GM20431 (cell line): ENCODE measurements around the gene CORO2B.

ENCODE experiments used
- in situ Hi-C: fragments of 300-500 bp; cut with MseI, MboI; formaldehyde crosslinking; loops from one replicate; pipeline ENCODE4 v1.15.0; 2020; ENCODE audit warnings: low sequenced_read_pairs; ENCODE audit not compliant: unreplicated experiment

The CORO2B gene

DNA sequence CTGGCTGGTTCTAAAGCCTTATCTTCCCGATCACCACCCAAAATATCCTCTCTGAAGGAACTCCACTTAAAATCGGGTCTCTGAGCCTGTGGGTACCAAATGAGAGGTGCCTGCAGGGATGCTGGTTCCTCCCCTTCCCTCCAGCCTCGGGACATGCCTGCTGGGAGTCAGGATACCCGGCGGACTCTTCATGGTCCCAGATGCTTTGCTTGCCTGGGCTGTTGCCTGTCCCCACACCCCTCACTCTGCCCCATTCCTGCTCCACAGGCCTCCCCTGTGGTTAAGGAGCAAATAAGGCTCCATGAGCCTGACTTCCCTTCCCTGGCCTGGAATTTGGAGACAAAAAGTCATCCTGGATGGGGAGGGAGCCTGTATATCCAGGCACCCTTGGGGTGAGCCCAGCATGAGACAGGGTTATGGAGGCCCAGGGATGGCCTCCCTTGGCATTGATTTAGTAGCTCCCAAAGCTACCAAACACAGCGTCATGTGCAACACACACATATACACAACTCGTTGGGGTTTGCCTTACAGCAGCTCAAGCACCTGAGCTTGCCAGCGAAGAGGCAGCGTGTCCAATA lies 12.3 kb upstream of the CORO2B start:
- in situ Hi-C loops: loop anchor here (25.0 kb wide), 1 partner anchor 321 kb away; no protein-coding TSS in a partner anchor

DNA sequence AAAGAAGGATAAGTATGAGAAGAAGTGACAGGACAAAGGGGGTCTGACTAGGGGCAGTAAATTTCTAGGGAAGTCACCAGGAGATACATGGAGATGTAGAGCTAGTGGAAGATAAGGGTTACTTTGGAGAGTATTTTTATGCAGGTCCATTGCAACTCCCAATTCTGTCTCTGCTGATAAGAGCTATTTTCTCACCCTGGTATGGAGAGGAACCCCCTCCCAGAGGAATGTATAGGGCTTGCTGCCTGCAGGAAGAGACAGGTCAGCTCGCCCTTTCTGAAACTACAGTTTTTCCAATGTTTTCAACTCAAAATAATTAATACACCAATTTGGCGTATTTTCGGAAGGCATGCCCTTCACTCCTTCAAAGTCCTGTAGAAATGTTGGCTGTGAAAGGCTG lies 11.4 kb upstream of the CORO2B start:
- in situ Hi-C loops: loop anchor here (25.0 kb wide), 1 partner anchor 320 kb away; no protein-coding TSS in a partner anchor

DNA sequence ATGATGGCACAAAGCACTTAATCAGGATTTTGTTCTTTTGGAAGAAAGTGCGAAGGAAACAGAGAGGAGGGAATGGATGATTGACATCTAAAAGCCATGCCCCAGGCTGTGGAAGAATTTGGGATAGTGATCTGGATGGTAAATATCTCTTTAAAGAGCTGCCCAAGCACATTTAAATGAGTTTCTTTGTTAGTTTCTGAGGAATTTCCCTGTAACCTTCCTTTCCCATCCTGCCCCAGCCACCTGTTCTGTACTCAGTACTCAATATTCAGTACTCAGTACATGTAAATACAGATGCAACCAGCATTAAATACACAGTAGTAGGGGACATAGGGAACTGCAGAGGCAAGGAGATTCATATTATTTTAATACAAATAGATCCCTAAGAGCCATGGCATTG lies 7.8 kb upstream of the CORO2B start:
- in situ Hi-C loops: loop anchor here (25.0 kb wide), 1 partner anchor 316 kb away; no protein-coding TSS in a partner anchor

DNA sequence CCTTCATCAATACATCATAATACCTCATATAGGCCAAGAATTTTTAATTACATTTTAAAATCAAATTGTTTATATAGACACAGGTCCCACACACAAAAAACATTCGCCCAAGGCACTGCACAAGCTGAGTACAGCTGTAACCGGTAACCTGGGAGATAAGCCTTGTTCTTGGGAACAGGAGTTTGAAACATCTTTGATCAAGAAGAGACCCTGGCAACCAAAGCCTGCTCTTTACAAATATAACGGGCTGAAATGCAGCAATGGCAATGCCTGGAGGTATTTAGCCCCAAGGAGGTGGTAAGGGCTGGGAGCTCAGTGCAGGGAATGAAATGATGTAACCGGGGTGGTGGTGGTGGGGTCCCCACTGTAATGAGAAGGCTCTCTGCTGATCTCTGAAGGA lies 7.2 kb upstream of the CORO2B start:
- in situ Hi-C loops: loop anchor here (25.0 kb wide), 1 partner anchor 316 kb away; no protein-coding TSS in a partner anchor

- in situ Hi-C loops: loop anchor here (25.0 kb wide), 1 partner anchor 315 kb away; no protein-coding TSS in a partner anchor
Observed at GRCh38 chr15:68572309-68572708, 6.5 kb upstream of the CORO2B start.

- in situ Hi-C loops: loop anchor here (25.0 kb wide), 1 partner anchor 314 kb away; no protein-coding TSS in a partner anchor
Observed at GRCh38 chr15:68572921-68573320, 5.9 kb upstream of the CORO2B start.

DNA sequence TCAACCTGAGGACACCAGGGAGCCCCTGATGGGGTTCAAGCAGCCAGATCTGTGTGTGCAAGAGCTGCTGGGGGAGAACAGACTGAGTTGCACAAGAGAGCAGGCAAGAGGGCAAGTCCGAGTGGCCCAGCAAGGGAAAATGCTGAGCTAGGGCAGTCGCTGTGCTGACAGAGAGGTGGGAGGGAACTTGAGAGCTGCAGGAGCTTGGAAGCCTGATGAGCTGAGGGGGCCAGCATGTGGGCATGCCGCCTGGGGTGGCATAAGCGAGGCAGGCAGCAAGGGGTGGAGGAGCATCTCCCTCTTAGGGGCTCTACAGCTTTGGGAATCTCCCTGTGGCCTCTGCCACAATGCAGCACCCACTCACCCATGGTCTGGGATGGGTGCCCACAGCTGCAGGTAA lies 4.7 kb upstream of the CORO2B start:
- in situ Hi-C loops: loop anchor here (25.0 kb wide), 1 partner anchor 313 kb away; no protein-coding TSS in a partner anchor

GRCh38 chr15:68574629-68575028 lies 4.2 kb upstream of the CORO2B start:
- in situ Hi-C loops: loop anchor here (25.0 kb wide), 1 partner anchor 313 kb away; no protein-coding TSS in a partner anchor

DNA sequence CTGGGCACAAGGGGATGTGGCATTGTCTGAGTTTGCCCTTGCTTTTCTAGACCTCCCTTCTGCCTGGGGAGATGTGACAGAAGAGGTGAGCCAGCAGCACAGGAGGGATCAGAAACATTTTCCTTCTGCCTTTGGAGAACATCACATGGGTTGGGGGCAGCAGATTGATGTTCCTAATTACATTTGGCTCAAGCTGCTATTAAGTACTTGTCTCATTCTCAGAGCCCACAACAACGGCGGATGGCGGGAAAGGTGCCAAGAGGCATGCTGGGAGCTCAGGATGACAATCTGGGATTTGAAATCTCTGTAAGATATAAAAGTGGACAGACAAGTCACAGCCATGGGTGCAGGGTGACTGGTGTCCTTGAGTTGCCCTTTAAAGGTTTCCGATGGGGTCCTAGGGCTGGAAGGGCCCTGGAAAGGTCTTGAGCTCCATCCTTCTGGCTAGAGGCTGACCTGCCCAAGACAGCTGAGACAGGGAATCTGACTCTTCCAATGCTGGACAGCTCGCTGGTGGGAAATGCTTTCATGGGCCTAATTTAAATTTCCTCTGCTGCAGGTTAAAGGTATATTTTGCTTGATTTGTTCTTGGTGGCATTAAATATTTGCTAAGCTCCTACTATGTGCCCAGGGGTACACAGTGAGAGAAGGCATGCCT lies 2.4 kb upstream of the CORO2B start:
- in situ Hi-C loops: no loop called here

DNA sequence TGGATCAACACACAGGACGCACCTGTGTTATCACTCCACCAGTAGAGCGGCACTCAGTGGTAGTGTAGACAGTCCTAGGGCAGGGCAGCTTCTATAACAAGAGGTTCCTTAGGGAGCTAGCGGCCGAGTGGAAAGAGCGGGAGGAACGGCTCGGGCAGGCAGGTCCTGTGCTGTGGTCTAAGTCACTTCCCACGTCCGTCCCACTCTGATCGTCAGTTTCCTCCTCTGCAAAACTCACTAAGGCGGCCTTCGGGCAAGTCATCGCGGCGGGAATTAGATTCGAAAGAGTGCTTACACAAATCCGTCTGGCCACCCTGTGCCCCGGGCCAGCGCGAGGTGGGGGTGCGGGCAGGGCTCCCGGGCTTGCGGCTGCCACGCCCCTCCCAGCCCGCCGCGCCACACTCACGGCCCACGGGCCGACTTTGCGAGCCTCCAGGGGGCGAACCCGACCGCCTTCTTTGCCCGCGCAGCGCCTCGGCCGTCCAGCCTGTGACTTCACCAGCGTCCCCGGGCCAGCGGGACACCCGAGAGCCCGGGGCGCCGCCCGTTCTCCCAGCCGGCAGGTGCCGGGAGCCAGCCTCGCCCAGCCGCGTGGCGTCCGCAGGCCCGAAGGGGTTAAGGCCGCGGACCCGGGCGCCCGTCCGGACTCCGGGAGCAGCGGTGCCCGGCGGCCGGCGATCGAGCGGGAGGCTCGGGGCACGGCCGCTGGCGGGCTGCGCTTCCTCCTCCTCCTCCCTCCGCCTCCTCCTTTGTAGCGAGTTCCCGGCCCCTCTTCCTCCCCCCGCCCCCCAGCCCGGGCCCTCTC lies 416 bp upstream of the CORO2B start:
- in situ Hi-C loops: no loop called here

- in situ Hi-C loops: no loop called here
Observed at GRCh38 chr15:68580026-68580882, 1.5 kb downstream of the CORO2B start.

DNA sequence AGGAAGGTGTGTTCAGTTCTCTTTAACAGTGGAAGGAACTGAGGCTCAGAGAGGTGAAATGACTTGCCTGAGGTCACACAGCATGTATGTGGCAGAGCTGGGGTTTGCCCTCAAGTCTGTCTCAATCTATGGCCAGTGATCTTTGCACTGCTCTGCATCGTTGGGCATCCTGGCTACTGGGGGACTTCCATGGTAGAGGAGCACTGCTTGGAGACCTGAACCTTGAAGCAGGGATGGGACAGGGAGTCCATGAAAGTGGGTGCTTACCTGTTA lies 2.0 kb downstream of the CORO2B start:
- in situ Hi-C loops: no loop called here

- in situ Hi-C loops: no loop called here
Observed at GRCh38 chr15:68581725-68582124, 2.9 kb downstream of the CORO2B start.

- in situ Hi-C loops: no loop called here
Observed at GRCh38 chr15:68582236-68582635, 3.4 kb downstream of the CORO2B start.

DNA sequence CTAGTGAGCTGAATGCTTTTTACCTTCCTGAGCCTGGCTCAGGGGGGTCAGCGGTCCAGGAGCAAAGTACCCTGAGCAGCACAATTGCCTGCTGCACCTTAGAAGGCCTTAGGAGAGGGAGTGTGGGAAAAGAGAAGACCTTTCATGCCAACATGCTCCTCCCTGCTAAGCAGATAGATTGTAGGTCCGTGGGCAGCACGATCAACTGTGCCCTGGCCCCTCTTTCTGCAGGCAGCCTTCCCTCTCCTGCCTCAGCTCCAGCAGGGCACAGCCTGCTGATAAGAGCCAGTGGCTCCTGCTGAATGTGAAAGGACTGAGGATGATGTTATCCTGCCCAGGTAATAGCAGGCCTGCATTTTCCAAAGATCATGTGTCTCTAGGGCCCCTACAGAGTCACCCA lies 4.1 kb downstream of the CORO2B start:
- in situ Hi-C loops: no loop called here

GRCh38 chr15:68583321-68583720 lies 4.5 kb downstream of the CORO2B start:
- in situ Hi-C loops: no loop called here

- in situ Hi-C loops: no loop called here
Observed at GRCh38 chr15:68583936-68584755, 5.4 kb downstream of the CORO2B start.

- in situ Hi-C loops: no loop called here
Observed at GRCh38 chr15:68584756-68585573, 6.2 kb downstream of the CORO2B start.
